H1 (cell line): ENCODE data around the gene NBEA. TPM values are rescaled to one million over a fixed set of nuclear protein-coding genes. Genes with fewer than 3 reads are reported as not detected.

Experiments
- ATF3 ChIP-seq: IDR thresholded peaks from 2 replicates; pipeline ENCODE4 v1.6.1; 2011; ENCODE audit warnings: low read depth, mild to moderate bottlenecking, low read length; ENCODE audit not compliant: insufficient read depth
- JUN ChIP-seq: IDR thresholded peaks from 2 replicates; pipeline ENCODE4 v1.6.1; 2011; ENCODE audit warnings: low read depth, mild to moderate bottlenecking, improper control_type of control experiment, low read length
- SAP30 ChIP-seq: fragments of 300-600 bp; sonication (generic); IDR thresholded peaks from 2 replicates; pipeline ENCODE4 v1.7.1; 2012; ENCODE audit warnings: low read length, moderate library complexity, mild to moderate bottlenecking, inconsistent platforms; ENCODE audit not compliant: insufficient read depth, insufficient replicate concordance
- USF2 ChIP-seq: IDR thresholded peaks from 2 replicates; pipeline ENCODE4 v1.6.1; 2011; ENCODE audit warnings: low read length, improper control_type of control experiment
- polyA plus RNA-seq, 7 experiments: library from polyadenylated mRNA; depleted of rRNA in 3 of 7; stranded (reverse) in 5 of 7; unstranded in 2 of 7; fragments of >200 nt in 5 of 7; fragments of 200-250 nt in 2 of 7; gene quantifications; 1 replicate in 5 of 7; 2 replicates in 1 of 7; 4 replicates in 1 of 7; pipeline versions ENCODE4 v1.2.1 to v1.2.3, GENCODE V29; 2011 to 2013; ENCODE audit warnings: missing spikeins in 2 of 7, mixed read lengths in 2 of 7
- total RNA-seq: library from RNA; stranded (reverse); fragmentation: NEBNext Ultra II Directional; extraction: Animal tissue kit (Norgen Biotek cat#: 25700); gene quantifications from 2 replicates; pipeline ENCODE4 v1.2.1, GENCODE V29; 2021

The NBEA gene
- total and polyA plus RNA-seq, 2 of the 8 experiments (the other 6 are each of a cell fraction or from before 2014, with no cell fraction given), result 14.2 to 21.5 TPM

GRCh38 chr13:35238274-35238673 lies 296.2 kb downstream of the NBEA start (continued):
- TF ChIP-seq SAP30, result no peak
- TF ChIP-seq JUN, result no peak
- TF ChIP-seq USF2, result no peak
- TF ChIP-seq ATF3, result no peak
- TF ChIP-seq, all 59 proteins: peak for 0
